Left hindlimb (tissue), 1 donor: ENCODE data around the gene WASHC3.
"Not testable (repeated sequence)": the region's sequence is repeated elsewhere in the genome, so short reads cannot be mapped to it uniquely, and the experiment has no call there.

Source experiments
- DNase-seq: peaks from one replicate; pipeline ENCODE4 v3.0.0-alpha.2; 2018

Gene WASHC3

DNA sequence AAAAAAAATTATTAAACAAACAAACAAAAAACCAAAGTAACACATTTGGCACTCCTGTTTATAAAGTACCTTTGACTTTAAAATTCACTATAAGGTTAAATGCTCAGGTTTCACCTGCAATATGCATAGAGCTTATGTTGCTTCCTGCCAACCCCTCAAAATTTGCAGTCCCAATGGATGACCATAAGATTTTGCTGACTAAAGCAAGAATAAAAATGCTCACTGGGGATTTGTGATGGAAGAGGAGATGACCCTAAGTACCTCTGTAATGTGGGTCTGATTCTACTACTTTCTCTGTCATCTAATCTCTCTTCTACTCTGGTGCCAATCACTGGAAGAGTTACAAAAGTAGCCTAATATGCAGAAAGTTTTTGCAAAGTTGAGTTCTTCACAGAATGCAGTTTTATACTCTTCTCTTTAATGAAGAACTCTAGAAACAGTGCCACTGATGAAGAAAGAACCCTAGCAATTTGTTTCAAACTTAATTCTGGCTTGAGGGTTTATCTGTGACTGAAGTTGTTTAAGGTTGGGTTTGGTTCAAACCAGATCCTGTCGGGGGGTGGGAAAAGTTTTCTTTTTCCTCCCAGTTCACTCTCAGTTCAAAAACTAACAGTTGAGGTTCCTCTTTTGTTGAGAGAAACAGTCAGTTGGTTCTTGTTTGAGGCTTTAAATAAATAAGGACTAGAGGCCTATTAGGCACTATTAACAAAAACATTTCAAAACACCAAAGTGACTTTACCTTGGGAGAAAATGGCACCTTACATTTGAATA lies 10.9 kb downstream of the WASHC3 start:
- DNase-seq = no peak

DNA sequence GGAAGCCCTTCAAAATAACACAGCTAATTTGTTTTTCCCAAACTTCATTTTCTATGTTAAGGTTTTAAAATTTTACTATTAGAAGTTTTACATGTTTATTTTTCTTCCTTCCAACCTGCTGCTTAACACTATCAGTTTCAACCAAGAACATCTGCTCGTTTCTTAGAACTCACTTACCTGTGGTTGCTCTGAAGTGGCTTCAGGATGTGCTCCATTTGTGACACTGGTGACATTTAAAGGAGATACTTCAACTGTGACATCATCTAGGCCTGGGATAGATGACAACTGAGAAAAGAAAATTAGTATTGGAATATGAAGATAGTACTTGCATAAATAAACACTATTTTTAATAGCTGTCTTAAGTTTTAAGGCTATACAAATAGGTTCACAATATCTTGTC lies 17.9 kb downstream of the WASHC3 start:
- DNase-seq = no peak

DNA sequence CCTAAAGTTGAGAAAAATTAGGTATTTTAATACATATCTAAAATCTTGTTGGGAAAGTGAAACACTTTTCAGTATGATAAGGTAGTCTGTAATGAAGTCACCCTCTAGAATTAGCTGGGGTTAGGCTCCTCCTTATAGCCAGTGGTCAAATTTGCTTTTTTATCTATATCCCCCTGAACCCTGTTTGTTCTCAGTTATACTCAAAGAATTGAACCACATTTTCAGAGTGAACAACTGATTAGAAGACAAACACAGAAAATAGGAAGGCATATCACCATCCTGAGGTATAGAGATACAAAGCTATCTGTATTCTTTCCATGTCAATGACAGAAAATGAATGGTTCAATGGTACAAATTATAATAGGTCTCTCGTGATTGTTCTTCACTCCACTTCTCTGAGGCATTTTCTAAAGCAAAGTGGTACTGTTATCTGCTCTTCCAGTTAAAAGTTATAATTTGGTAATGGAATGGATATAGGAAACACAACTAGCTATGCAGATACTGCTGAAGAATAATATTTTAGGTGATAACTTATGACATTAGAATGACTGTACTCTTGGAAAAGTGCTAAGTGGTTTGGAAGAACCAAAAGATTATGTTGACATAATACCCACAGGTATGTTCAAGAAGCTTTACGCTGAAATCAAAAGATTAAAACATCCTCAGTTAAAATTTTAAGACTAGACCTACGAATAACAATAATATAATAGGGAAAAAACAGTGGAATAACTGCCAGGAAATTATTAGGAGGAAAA lies 27.6 kb downstream of the WASHC3 start:
- no peak for DNase-seq

DNA sequence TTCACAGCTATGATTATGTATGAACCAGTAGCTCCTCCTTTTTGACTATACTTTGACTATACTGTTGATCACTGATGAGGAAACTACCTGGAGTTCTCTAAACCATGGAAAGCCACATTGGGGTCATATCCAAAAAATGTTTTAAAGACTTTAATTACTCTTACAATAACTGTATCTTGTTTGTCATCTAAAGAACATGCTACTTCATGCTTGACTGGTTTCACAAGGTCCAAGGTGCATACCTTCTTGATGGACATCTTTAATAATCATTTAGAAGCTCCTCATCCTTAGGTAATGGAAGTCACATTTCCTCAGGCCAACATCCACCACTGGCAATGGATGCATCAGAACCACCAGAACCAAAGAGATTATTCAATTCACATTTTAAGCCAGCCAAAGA lies 29.9 kb downstream of the WASHC3 start:
- no peak for DNase-seq

DNA sequence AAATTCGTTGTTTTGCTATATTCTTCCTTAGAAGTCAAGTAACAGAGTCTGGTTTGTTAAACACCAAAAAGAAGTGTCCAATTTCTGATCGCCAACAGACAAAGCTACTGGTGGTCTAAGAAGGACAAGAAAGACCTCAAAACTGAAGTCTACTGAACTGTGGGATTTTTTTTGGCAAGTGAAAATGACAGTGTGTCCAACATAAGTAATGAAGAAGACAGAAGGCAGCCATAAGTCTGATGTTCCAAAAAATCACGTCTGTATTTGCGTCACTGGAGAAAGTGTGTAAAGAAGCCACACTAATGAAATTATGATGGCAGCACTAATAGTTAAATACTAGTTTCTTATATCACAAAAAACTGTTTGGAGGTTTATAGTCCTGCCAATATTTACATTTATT lies 32.6 kb downstream of the WASHC3 start:
- no peak for DNase-seq

DNA sequence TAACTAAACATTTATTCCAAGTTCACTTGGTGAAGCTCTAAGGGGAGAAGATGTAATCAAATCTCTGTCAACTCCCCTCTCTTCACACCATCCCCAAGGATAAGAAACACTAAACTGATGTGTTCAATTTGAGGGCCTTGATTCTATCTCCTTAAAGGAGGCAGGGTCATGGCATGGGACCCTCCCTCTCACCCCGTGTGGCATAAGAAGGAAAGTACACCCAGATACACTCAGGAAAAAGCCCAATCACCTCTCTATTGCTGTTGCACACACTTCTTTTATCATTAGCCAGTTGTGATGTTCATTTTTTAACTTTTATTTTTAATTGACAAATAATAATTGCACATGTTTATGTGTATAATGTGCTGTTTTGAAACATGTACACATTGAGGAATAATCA lies 35.1 kb downstream of the WASHC3 start:
- DNase-seq = no peak

DNA sequence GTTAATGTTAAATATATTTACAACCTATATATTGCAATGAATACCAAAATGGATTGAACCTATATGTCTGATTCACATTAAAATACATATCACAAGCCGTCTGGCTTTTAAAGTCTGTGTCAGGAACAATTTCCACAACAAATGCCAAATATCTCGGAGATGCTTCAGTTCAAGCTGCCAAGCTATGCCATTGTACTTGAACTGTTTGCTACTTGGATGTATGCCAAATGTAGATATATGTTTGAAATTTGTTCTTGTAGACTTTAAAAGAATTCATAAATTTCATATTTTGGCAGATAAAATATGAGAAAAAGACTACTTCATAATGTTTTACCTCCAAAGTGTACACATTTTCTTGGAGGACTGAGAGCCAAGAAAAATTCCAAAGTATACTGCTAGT lies 37.0 kb downstream of the WASHC3 start:
- no peak for DNase-seq

DNA sequence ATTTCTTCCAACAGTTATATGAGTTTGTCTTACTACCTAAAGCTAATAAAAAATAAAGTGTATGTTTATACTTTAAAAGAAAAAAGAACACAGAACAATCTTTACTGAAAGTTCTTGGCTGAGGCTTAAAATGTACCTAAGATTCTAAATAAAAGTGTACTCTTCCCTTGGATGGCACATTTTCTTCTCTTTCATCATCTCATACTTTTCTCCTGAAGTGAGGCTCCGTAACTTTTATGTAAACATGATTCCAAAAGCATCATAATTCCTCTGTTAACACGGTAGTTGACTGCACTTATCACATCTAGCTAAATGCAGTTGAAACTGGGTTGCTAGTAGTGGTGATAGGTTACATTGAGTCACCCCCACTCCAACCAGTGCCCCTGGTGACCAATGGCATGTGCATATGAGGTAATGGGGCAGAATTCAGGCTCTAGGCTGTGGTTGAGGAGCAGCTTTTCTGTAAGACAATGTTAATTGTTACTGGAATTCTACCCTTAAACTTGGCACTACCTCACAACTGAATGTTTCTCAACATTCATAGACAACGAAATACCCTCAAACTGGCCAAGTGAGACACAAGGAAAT lies 38.4 kb downstream of the WASHC3 start:
- no peak for DNase-seq

DNA sequence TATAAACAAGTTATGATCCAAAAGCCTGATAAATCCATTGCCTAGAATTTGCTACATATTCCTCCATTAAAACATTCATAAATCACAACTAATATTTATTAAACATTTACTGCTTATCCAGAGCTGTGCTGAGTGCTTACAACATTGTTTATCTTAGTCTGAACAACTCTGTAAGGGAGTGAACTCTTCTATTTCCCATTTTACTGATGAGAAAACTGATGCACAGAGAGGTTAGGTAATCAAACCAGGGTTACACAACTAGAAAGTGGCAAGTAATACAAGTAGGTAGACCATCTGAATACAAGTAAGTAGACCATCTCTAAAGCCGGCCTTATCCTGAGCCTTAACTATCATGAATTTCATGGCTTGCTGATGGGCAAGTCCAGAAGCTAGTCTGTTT lies 39.5 kb downstream of the WASHC3 start:
- DNase-seq = no peak

DNA sequence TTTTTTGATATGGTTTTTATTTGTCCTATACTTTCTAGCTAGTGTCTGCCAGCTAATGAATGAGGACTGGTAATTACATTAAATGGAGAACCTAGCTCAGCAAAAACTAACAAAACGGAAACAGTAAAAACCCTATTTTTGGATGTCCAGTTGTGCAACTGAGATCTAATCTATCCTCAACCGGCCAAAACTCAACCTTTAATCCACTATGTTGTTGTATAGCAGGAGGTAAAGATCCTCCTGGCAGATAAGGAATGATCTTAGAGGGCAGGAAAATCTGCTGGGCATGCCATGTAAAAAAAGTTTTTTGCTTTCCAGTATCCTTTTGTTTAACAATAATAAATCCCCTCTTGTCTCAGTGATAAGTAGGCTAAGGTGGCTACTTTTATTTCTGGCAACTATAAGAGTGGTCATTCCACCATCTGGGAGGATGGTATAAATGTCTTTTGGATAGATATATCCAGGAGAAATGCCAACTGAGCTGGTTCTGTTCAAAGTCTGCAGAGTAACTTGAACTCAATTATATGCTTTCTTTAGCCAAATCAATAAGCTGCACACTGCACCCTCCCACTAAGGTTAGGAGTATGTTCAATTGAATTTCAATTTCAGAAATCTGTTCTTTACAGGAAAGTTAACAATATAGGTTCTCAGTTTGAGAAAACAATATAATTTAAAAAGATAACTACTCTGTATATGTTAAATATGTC lies 40.1 kb downstream of the WASHC3 start:
- DNase-seq = no peak

DNA sequence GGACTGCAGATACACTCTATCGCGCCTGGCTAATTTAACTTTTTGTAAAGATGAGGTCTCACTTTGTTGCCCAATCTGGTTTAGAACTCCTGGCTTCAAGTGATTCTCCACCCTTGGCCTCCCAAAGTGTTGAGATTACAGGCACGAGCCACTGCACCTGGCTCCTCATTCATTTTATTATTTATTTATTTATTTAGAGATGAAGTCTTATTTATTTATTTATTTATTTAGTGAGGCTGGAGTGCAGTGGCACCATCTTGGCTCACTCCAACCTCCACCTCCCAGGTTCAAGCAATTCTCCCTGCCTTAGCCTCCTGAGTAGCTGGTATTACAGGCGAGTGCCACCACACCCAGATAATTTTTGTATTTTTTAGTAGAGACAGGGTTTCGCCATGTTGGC lies 43.2 kb downstream of the WASHC3 start:
- DNase-seq = not testable (repeated sequence)

DNA sequence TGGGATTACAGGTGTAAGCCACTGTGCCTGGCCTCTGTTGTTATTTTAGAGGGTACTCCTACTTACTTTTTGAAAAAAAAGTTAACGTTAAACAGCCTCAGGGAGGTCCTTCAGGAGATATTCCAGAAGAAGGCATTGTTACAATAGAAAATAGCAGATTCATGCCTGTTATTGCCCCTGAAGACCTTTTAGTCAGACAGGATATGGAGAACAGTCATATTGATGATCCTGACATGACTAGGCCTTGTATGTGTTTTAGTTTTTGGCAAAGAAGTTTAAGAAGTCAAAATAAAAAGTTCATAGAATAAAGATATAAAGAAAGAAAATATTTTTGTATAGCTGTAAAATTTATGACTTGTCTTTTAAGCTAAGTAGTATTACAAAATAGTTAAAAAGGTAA lies 45.3 kb downstream of the WASHC3 start:
- no peak for DNase-seq

DNA sequence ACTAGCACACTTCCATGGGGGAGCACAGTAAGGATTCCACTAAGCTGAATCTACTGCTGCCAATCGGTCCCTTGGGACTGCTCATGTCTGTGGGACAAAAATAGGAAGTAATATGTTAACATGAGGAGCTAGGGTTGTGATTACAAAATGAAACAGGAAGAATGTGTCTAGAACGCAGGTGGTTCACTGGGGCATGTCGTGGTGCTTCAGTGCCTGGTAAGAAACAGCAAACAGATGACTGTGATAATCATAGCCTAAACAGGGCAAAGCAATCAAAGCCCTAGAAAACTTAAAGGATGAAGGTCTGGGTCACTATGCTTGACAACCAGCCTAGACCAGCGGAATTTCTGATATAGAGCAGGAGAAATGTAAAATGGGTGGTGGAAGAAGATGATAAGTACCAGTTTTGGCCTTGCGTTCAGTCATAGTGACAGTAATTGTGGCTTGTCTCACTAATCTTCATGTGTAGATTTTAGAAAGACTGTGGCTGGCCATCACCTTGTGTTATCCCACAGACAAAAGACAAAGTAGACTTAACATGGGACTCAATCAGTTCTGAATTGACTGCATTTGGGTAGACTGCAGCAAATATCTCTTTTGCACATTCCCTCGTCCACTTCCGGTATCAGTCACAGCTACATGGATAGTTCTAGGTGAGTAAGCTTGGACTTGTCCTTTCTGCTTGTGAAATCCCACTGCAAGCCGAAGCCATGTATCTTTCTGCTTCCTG lies 51.4 kb downstream of the WASHC3 start:
- DNase-seq = no peak

DNA sequence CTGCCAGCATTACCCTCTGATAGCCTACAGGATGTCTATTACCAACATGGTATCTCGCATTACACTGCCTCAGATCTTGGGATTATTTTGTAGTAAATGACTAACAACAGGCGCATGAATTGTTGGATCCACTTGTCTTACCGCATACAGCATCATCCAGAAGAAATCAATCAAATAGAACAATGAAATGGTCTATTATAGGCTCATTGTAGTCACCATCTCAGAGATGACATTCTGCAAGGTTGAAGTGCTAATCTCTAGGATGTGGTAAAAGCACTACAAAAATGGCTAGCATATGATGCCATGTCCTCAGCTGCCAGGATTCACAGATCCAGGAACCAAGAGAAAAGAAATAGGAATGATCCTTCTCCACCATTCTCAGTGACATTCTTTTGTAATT lies 52.0 kb downstream of the WASHC3 start:
- no peak for DNase-seq

DNA sequence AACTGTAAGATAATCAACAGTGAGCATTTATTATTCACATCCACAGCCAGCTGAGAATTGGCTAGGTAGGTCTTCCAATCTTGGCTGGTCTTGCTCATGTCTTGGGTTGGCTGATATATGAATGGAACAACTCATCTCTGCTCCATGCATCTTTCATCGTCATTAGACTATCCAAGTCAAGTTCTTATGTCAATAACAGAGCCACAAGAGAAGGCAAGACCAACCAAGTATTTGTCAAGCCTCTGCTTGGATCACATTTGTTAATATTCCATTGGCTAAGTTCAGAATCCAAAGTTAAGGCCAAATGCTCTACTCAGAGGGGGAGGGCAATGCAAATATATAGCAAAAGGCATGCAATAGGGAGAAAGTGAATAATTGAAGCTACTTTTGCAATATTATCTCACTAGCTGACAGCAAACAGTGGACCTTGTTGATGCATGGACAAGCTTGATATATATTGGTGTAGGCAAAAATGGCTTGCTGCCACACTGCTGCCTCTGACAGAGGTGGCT lies 53.1 kb downstream of the WASHC3 start:
- no peak for DNase-seq

DNA sequence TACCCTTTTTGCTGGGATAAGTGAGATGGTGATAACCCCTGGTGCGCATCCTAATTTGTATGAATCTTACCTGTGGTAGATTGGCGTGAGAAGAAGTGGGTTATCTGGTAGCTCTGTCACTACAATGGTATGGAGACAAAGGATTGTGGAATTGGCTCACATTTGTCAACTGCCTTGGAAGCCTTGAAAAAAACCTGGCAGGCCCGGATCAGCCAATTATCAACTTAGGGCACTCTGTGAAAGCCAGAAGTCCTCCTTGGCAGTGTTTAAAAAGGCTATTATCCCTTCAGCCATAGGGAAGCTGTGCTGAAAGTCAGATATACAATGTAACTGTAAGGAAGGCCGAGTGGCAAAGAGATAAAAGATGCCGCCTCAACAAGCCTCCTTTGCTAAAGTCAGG lies 56.5 kb downstream of the WASHC3 start:
- DNase-seq = no peak

DNA sequence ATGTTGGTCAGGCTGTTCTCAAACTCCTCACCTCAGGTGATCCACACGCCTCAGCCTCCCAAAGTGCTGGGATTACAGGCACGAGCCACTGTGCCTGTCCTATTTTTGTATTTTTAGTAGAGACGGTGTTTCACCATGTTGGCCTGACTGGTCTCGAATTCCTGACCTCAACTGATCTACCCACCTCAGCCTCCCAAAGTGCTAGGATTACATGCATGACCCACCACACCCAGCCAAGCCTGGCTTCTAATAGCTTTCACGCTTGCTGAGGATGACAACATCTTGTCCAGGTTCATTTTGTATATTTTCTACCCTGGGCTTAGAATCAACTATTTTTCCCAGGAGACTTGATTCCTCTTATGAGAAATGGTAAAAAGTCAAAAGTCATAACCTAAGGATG lies 64.7 kb downstream of the WASHC3 start:
- DNase-seq = no peak

DNA sequence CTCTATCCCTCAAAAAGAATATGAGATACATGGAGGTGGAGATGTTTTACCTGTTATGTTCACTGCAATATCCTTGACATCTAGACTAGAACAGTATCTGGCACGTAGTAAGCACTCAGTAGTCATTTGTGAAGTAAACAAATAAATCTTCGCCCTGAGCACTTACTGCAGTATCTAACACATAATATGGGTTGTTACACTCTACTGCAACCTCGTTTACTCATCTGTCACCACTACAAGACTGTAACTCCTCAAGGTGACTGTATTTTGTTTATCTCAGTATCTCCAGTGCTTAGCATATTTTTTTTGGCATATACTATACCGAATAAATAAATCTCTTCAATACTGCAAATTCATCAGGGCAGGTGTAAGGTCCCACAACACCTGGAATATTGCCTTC lies 66.1 kb downstream of the WASHC3 start:
- no peak for DNase-seq

DNA sequence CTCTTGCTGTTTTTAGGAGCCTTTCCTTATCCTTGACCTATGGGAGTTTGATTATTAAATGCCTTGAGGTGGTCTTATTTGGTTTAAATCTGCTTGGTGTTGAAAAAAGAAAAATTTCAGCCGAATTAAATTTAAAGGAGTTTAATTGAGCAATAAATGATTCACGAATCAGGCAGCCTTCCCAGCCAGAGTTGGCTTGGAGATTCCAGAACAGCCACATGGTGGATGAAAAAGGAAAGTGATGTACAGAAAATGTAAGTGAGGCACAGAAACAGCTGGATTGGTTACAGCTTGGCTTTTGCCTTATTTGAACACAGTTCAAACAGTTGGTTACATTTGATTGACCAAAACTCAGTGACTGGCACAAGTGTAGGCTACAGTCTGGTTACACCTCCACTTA lies 69.7 kb downstream of the WASHC3 start:
- DNase-seq = no peak

DNA sequence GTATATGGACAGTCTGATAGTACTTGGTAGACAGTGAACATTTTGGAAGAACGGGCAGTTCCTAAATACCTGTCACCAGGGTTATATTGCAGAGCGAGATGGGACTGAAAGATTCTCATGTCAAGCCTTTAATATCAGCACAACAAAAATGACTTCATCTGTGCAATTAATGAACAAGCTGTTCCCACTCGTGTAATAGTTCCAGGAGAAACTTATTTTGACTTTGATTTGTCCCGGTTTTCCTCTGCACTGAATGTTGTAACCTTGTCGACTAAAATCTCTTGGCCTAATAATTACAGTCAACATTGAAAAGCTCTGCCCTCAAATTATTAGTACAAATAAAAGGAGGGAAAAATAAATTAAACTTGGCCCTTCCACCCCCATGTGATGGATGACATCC lies 79.5 kb downstream of the WASHC3 start:
- no peak for DNase-seq

DNA sequence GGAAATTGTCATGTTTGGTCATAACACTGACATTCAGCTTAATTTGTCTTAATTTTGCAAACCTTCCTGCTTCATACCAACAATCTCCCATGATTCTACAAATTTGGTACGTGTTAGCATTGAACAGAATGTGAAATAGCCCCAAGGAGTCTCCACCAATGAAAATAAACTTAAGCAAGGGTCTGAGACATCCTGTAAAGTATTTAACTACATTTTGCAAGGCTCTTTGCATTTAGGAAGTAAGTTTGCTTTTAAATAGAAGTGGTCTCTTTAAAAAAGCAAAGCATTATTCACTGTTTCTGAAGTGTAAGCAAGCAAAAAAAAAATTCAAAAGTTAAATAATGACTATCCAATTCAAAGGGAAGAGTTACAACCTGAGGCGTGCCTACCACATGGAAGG lies 79.9 kb downstream of the WASHC3 start:
- DNase-seq = no peak

DNA sequence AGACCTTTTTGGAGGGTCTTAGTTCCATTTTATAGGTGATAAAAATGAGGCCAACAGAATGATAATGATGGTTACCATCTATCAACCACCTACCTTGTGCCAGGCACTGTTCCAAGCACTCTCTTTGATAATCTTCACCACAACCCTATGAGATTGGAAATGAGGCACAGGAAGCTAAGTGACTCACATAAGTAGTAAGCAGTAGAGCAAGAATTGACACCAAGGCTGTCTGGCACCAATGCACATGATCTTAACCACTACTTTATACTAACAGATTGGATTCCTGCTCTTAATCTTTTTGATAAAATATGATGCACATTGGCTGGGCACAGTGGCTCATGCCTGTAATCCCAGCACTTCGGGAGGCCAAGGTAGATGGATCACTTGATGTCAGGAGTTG lies 93.0 kb downstream of the WASHC3 start:
- no peak for DNase-seq

DNA sequence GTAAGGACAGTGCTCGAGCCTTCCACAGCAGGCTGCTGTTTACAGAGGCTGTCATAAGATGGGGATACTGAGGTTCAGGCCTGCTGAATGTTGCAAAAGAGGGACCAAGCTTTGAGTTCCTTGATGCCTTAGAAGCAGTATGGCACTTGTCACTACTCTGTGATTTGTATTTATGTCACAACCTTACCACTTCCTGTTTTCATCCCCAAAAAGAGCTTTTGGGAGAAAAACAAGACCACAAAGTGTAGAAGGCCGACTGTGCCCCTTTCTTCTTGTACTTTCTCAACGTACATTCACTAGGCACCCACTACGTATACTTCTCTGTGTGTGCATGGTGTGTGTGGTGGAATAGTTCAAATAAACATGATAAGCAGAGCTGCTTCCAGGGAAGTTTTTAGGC lies 94.3 kb downstream of the WASHC3 start:
- no peak for DNase-seq
